Lower lobe of right lung (tissue), 2 donors: ENCODE measurements around the gene TIMP3. TPM values are rescaled to one million over a fixed set of nuclear protein-coding genes. Genes with fewer than 3 reads are reported as not detected.

Experiments used
- ATAC-seq, 2 donors: fragments of 200-7000 bp; cut with Tn5 transposase; one replicate each; pipeline ENCODE4 v1.9.1; 2020 to 2022; ENCODE audit warnings: mild to moderate bottlenecking in 2 of 2, moderate library complexity in 2 of 2
- DNase-seq: peaks from one replicate; pipeline ENCODE4 v3.0.0-alpha.2; 2020
- H3K27ac ChIP-seq: fragments of 200-600 bp; one replicate; pipeline ENCODE4 v1.8.0; 2022
- H3K27me3 ChIP-seq: fragments of 200-600 bp; one replicate; pipeline ENCODE4 v1.8.0; 2022; ENCODE audit warnings: low read depth
- H3K36me3 ChIP-seq: fragments of 200-600 bp; one replicate; pipeline ENCODE4 v1.8.0; 2022; ENCODE audit warnings: mild to moderate bottlenecking
- H3K4me1 ChIP-seq: fragments of 200-600 bp; one replicate; pipeline ENCODE4 v1.8.0; 2022
- H3K4me3 ChIP-seq: fragments of 200-600 bp; one replicate; pipeline ENCODE4 v1.8.0; 2022; ENCODE audit warnings: mild to moderate bottlenecking
- H3K9me3 ChIP-seq: fragments of 200-600 bp; one replicate; pipeline ENCODE4 v1.8.0; 2022
- intact Hi-C: fragments of 100-400 bp; cut with DNase I; formaldehyde crosslinking; loops from one replicate; pipeline ENCODE4 v1.11.0; 2022
- total RNA-seq: library from RNA; stranded (reverse); fragmentation: NEBNext Ultra II Directional; extraction: Animal tissue kit (Norgen Biotek cat#: 25700); gene quantifications from one replicate; pipeline ENCODE4 v1.2.1, GENCODE V29; 2021
- TF ChIP-seq, protein P1 (sequence below): fragments of 200-600 bp; IDR thresholded peaks from one replicate; pipeline ENCODE4 v1.8.0; 2022; ENCODE audit warnings: antibody characterized with exemption, mild to moderate bottlenecking
- donor health status: DM: no; HTN: yes; CAD: no; lungs with severe emphysema.

TIMP3 gene
- total RNA-seq, 1 donor from 2014 or later: 390 TPM

DNA sequence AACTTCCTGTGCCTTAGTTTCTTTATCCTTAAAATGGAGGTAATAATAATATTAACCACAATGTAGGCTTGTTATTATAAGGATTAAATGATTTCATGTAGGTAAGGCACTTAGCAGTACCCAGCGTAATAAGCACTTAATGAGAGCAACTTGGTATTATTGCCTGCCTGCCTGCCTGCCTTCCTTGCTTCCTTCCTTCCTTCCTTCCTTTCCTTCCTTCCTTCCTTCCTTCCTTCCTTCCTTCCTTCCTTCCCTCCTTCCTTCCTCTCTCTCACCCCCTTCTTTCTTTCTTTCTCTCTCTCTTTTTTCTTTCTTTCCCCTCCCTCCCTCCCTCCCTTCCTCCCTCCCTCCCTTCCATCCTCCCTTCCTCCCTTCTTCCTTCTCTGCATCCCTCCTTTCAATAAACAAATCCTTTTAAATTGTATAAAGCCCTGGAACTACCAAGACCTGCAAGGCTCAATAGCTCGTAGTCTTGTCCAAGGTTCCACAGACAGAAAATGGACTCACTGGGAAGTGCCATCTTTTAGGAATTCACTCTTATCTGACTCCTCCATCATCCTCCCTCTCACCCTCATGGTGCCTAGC, 20.7 kb upstream of the TIMP3 start:
- no peaks in the 10 kb centered on the region for H3K9me3 ChIP-seq
- H3K27me3 ChIP-seq: no peaks in the 10 kb centered on the region
- H3K4me1 ChIP-seq: peaks cover 6% of the 10 kb centered on the region
- TF ChIP-seq, protein P1, sequence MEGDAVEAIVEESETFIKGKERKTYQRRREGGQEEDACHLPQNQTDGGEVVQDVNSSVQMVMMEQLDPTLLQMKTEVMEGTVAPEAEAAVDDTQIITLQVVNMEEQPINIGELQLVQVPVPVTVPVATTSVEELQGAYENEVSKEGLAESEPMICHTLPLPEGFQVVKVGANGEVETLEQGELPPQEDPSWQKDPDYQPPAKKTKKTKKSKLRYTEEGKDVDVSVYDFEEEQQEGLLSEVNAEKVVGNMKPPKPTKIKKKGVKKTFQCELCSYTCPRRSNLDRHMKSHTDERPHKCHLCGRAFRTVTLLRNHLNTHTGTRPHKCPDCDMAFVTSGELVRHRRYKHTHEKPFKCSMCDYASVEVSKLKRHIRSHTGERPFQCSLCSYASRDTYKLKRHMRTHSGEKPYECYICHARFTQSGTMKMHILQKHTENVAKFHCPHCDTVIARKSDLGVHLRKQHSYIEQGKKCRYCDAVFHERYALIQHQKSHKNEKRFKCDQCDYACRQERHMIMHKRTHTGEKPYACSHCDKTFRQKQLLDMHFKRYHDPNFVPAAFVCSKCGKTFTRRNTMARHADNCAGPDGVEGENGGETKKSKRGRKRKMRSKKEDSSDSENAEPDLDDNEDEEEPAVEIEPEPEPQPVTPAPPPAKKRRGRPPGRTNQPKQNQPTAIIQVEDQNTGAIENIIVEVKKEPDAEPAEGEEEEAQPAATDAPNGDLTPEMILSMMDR: no peak
- no peak overlapping the region for H3K4me3 ChIP-seq
- ATAC-seq: no peak
- no peaks in the 10 kb centered on the region for H3K36me3 ChIP-seq
- H3K27ac ChIP-seq: no peak overlapping the region
- intact Hi-C loops: no loop called here
- DNase-seq: no peak

GRCh38 chr22:32781695-32782094, 19.8 kb upstream of the TIMP3 start:
- Histone ChIP-seq H3K4me3 (no peak overlapping the region), H3K27me3 (no peaks in the 10 kb centered on the region), H3K4me1 (peaks cover 6% of the 10 kb centered on the region), H3K9me3 (no peaks in the 10 kb centered on the region), H3K27ac (no peak overlapping the region), H3K36me3 (no peaks in the 10 kb centered on the region)
- DNase-seq (no peak), ATAC-seq (no peak)
- intact Hi-C loops: no loop called here
- TF ChIP-seq, protein P1: no peak

GRCh38 chr22:32785321-32786026, 16.0 kb upstream of the TIMP3 start:
- Histone ChIP-seq H3K4me3 (no peak overlapping the region), H3K27me3 (no peaks in the 10 kb centered on the region), H3K9me3 (no peaks in the 10 kb centered on the region), H3K27ac (no peak overlapping the region), H3K36me3 (no peaks in the 10 kb centered on the region), H3K4me1 (peaks cover 13% of the 10 kb centered on the region)
- ATAC-seq: no peak
- TF ChIP-seq, protein P1: no peak
- intact Hi-C loops: no loop called here
- no peak for DNase-seq

DNA sequence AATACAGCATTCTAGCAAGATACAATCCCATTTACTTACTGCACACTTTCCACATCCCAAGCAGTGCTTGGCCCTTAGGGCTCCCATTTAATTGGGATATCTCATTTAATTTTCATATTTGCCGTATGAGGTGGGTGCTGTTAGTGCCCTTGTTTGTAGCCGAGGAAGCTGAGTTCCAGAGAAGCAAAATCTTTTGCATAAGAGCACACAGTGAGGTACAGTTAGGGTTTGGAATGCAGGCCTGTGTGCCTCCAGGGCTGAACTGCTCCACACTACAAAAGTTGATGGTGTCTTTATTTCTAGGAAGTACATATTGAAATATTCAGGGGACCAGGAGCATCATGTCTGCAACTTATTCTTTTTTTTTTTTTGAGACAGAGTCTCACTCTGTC, 15.5 kb upstream of the TIMP3 start:
- TF ChIP-seq, protein P1: no peak
- no peak overlapping the region for H3K27ac ChIP-seq
- ATAC-seq (no peak), DNase-seq (no peak)
- intact Hi-C loops: no loop called here
- H3K36me3 ChIP-seq: no peaks in the 10 kb centered on the region
- peaks cover 11% of the 10 kb centered on the region for H3K4me1 ChIP-seq
- H3K9me3 ChIP-seq: no peaks in the 10 kb centered on the region
- H3K27me3 ChIP-seq: no peaks in the 10 kb centered on the region
- no peak overlapping the region for H3K4me3 ChIP-seq

GRCh38 chr22:32788904-32789624, 12.4 kb upstream of the TIMP3 start:
- ATAC-seq (peak; percentile 74 to 80), DNase-seq (peak; percentile 61)
- H3K4me3 ChIP-seq: no peak overlapping the region
- no peaks in the 10 kb centered on the region for H3K9me3 ChIP-seq
- no peaks in the 10 kb centered on the region for H3K27me3 ChIP-seq
- peak overlapping the region; percentile 42 for H3K27ac ChIP-seq
- intact Hi-C loops: no loop called here
- TF ChIP-seq, protein P1: no peak
- H3K36me3 ChIP-seq: no peaks in the 10 kb centered on the region
- peaks cover 11% of the 10 kb centered on the region for H3K4me1 ChIP-seq
